Activated naive CD4-positive, alpha-beta T cell (primary cell): Measurements from ENCODE around the gene RNF43.
"Not testable (repeated sequence)": the region's sequence is repeated elsewhere in the genome, so short reads cannot be mapped to it uniquely, and the experiment has no call there.

ENCODE experiments used
- DNase-seq, 4 experiments: peaks; one replicate each; lab custom pipeline; 2025; lab: John Stamatoyannopoulos, UW

RNF43 gene

DNA sequence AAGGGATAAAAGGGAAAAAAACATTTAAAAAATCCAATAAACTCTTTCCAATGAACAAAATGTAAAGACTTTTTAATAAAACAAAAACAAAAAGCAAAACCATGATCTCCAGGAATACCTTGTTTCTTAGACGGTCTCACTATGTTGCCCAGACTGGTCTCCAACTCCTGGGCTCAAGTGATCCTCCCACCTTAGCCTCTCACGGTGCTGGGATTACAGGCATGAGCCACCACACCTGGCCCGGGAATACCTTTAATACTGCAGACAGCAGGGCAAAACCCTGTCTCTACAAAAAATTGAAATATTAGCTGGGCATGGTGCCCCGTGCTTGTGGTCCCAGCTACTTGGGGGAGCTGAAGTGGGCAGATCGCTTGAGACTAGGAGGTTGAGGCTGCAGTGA lies 7.9 kb downstream of the RNF43 start:
- DNase-seq, result no peak

- DNase-seq, result no peak
These were observed 14.0 kb downstream of the RNF43 start for GRCh38 chr17:58403311-58403710.

GRCh38 chr17:58402679-58403078 lies 14.7 kb downstream of the RNF43 start:
- DNase-seq, result no peak

GRCh38 chr17:58402047-58402446 lies 15.3 kb downstream of the RNF43 start:
- DNase-seq, result no peak

DNA sequence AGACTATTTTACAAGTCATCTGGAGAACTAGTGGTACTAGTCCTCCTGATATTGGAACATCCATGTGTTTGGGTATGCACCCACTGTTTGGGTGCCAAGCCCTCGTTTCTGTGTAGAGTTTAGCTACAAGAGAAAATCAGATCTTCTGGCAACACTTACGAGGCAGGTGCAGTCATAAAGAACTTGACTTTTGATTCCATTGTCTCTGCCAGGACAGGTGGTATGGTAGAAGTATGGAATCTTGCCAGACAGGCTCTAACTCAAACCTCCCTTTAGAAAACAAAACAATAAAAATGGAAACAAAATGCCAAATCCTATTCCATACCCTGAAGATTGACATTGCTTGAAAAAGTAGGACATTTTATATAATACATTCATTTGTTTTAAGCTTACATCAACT lies 16.0 kb downstream of the RNF43 start:
- DNase-seq, result no peak

DNA sequence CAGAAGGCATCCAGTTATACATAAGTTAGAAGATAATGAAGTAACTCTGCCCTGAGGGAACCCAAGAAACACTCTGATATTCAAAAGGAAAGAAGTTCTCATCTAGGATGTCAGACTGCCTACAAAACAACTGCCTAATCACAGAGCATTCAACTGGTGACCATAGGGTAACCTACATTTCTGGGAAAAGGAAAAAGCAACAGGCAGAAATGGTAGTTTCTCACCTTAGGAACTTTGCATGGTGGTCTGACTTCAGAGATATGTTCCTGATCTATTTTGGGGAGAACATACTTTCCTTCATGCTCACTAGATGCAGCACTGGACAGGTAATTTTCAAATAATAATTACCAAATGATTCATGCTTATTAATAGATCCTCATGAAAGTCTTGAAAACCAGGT lies 16.5 kb downstream of the RNF43 start:
- no peak for DNase-seq

- no peak for DNase-seq
These were observed 17.4 kb downstream of the RNF43 start for GRCh38 chr17:58399974-58400373.

DNA sequence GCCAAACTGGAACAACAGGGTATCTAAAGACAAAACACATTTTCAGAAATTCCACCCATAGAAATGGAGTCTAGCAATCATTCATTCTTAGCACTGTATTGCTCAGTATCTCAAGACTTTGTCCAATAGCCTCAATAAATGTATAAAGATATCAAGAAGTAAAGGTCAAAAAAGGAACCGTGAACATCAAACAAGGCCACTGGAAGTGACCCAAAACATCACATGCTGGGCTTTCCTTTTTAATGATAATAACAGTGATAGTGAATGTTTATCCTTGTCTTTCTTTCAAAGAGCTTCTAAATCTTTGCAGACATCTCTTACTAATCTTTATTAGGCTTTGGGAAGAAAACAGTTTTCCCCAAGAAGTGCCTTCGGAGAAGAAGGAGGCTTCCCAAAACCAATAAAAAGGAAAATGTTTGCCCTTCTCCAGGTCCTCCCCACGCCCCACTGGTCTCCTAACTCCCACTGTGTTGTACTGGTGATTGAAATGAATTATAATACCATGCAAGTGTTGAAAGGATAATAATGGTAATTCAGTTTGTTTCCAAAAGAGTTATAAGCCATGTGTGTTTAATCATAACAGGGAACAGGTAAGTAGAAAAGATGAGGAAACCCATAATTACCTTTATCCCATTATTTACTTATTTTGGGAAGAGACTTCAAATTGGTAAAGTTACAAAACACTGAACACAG lies 18.6 kb downstream of the RNF43 start:
- DNase-seq, result no peak

DNA sequence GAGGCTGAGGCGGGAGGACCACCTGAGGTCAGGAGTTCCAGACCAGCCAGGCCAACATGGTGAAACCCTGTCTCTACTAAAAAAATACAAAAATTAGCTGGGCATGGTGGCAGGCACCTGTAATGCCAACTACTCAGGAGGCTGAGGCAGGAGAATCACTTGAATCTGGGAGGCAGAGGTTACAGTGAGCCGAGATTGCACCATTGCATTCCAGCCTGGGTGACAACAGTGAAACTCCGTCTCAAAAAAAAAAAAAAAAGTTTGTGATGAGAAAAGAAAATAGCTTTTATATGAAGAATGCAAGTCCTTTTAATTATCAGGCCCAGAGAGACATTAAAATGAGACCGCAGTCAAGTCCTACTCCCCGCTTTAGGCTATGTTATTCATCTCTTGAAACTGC lies 19.9 kb downstream of the RNF43 start:
- DNase-seq, result not testable (repeated sequence)

DNA sequence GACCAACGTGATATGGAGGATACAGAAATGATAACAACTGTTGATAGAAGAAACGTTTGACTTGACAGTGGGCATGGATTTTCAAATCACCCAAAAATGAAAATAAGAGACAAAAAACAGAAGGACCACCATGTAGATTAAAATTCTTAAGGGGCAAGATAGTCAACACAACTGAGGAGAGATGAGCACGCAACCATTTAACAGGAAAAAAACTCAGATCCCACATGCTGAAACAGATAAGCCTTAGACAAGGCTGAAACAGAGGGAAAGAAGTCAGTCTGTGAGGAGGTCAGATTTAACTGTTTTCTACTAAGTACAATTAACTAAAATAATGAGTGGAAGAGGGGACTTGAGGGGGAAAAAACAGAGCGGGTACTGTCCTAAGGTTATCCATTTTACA lies 21.2 kb downstream of the RNF43 start:
- DNase-seq, result no peak

- no peak for DNase-seq
These were observed 22.7 kb downstream of the RNF43 start for GRCh38 chr17:58394534-58395223.

DNA sequence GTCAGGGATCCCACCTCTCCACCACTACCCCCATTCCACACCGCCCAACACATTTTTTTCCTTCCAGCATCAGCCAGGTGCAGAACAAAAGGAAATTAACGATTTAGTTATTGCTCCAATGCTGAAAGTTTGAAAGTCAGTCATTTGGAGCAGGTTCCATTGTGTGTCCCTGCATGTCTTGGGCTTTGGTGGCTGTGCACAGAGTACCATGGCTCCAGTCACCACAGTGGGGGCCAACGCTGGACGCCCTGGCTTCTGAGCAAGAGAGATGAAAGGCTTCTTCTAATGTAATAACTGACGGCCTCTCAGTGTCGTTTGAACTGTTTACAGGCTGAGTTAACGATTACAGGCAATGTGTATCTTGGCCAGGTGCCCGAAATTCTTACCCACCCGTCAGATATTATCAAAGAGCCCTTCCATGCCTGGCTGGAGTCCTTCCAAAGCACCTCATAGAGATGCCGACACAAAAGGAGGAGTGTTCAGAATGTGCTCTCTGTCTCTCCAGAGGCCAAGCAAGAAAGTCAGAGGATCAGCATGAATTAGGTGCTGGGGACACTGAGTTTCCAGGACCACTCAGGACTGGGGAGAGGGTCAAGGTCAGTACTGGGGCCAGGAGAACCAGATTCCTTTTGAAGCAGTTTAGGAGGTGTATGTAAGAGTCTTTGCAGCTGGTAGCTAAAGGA lies 25.9 kb downstream of the RNF43 start:
- no peak for DNase-seq

DNA sequence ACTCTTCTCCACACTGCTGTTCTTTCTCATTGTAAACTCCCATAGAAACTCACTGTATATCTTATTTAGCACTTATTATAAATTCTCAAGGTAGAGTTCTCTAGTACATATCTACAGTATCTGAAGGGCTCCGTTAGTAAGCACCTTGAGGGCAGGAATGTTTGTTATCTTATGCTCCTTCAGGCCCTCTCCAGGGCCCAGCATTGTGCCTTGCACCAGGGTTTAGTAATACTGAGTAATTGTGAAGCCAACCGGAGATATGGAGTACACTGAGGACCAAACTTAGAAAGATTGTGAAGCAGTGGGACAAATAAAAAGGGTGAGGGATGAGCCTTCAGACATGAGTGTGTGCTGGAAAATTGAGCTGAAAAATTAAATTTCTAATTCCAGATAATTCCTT lies 26.4 kb downstream of the RNF43 start:
- DNase-seq, result no peak

- no peak for DNase-seq
These were observed 28.8 kb downstream of the RNF43 start for GRCh38 chr17:58388302-58389190.

- no peak for DNase-seq
These were observed 29.5 kb downstream of the RNF43 start for GRCh38 chr17:58387834-58388233.

- no peak for DNase-seq
These were observed 30.6 kb downstream of the RNF43 start for GRCh38 chr17:58386708-58387107.

DNA sequence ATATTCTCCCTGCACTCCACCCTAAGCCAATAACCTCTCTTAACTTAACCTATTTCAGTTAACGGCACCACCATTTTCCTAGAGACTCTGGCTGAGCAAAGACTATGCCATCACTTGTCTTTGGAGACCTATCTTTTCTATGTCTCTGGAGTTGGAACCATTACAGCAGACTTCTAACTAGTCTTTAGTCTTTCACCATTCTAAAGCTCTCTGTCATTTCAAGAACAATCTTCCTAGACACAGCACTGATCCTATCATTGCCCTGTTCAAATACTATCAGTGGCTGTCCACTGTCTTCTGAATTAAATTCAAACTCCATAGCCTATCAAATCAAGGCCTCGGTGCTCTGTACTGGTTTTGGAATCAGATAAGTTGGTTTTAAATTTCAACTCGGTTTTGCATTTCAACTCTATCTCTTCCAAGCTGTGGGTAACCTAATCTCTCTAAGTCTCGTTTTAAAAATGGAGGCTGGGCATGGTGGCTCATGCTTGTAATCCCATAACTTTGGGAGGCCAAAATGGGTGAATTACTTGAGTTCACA lies 31.9 kb downstream of the RNF43 start:
- no peak for DNase-seq

GRCh38 chr17:58384897-58385296 lies 32.4 kb downstream of the RNF43 start:
- DNase-seq, result no peak

- DNase-seq, result no peak
These were observed 33.4 kb downstream of the RNF43 start for GRCh38 chr17:58383892-58384462.

GRCh38 chr17:58382872-58383242 lies 34.5 kb downstream of the RNF43 start:
- DNase-seq, result no peak

DNA sequence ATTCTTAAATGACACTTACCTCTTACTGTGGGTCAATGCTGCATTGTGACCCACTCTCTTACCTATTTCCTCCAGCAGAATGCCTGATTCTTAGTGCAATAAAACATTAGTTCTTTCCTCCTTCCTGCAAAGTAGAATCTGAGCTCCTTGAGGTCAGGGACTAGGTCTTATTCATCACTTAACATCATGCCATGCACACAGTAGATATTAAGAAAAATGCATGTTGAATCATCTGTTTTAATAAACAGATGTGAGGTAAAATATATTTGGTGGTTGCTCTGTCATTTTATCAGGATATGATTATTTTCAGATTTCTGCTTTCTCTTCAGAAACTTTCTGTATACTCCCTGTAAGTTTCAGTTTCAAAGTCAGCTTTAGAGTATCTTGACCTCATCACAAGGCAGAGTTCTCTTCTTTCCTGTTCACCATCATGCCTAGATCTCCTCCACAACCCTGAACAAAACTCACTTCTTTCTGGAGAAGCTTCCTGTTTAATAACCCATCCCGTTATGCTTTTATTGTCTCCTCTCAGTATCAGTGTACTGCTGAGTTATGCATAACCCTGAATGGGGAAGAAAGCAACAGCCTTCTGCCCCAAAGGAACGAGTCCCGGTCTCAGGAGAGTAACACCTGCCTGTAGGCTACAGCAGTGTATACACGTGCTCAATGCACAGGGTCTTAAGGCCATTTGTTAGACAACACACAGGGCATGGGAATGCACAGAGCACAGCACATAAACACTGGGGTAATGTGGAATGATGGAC lies 35.0 kb downstream of the RNF43 start:
- DNase-seq, result no peak
